ENCODE measurements around the gene GPC4. TPM values are rescaled to one million over a fixed set of nuclear protein-coding genes. Genes with fewer than 3 reads are reported as not detected.

Gene GPC4
- polyA plus RNA-seq, 1 donor from 2014 or later, result not detected

DNA sequence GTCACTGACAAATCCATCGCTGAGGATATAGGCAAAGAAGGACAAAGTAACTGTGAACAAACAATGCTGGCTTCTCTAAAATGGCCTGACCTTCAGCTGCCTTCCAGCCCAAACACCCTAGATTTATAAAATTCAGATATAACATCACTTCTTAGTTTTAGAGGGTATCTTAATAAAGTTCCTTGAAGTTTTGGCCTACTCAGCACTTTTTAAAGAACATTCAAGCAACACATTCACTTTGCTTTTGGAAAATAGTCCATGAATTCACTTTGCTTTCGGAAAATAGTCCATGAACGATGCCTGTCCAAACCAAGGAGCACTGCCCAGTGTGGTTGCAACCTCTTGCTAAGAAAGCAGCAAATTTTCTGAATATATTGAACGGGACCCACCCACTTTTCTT lies 142.1 kb downstream of the GPC4 start:
- peaks cover 4% of the 10 kb centered on the region for H3K27me3 Mint-ChIP-seq
- no peak overlapping the region for H3K4me3 Mint-ChIP-seq
- no peak overlapping the region for H3K27ac Mint-ChIP-seq
- H3K4me1 Mint-ChIP-seq, result no peaks in the 10 kb centered on the region
- peaks cover 0 to 4% (median 0%) of the 10 kb centered on the region in 3 donors for H3K9me3 Mint-ChIP-seq
- H3K36me3 Mint-ChIP-seq, result no peaks in the 10 kb centered on the region

DNA sequence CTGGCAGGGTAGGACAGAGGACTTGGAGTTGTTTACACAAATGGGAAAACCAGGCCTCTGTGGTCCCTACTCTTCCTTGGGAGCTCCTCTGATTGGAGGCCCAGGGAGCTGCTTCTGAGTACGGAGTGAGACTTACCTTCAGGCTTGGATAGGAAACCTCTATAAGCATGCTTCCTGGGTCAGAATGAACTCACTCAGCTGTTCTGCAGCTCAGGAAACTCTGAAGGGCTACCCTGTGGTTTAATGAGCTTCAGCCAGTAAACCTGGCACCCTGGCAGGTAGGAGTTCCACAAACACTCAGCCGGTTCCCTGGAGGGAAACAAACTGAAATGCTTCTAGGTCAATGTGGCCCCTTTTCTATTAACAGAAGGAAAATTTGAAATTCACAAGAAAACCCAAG lies 146.1 kb downstream of the GPC4 start:
- Mint-ChIP-seq H3K9me3 (no peaks in the 10 kb centered on the region), H3K27ac (no peak overlapping the region), H3K36me3 (no peaks in the 10 kb centered on the region), H3K4me1 (no peaks in the 10 kb centered on the region), H3K4me3 (no peak overlapping the region), H3K27me3 (peaks cover 12% of the 10 kb centered on the region)

DNA sequence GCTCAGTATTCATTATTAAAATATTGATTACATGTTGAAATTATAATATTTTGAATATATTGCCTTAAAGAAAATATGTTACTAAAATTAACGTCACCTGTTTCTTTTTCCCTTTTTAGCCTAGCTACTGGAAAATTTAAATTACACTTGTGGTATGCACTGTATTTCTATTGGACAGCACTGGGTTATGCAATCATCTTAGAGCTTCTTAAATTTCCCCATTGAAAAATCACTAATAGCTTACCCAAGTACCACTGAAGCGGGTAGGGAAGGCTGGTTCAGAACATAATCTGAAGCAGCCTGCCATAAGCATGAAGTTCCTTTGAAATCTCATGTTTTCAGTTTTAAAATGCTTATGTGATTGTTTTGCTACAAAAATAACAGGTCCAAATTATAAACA lies 147.7 kb downstream of the GPC4 start:
- no peaks in the 10 kb centered on the region for H3K4me1 Mint-ChIP-seq

DNA sequence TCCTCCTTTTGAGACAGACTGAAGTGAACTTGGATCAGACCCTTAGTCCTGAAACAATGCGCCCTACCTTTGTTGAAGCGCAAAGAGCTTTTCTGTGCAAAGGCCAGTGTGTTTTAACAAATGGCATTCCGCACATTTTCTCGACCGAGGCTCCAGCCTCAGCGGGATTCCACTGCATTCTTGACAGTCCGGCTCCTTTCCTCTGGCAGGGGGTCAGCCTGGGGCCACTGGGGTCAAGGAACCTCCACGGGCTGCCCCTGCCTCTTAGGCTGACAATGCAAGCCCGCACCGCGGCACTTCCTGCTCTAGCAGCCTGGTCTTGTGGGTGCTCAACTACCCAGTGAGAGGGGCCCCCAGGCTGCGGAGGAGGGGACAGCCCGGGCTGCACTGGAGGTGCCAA lies 150.0 kb downstream of the GPC4 start:
- H3K36me3 Mint-ChIP-seq, result no peaks in the 10 kb centered on the region
- no peak overlapping the region for H3K27ac Mint-ChIP-seq
- H3K4me1 Mint-ChIP-seq, result no peaks in the 10 kb centered on the region
- peaks cover 9% of the 10 kb centered on the region for H3K27me3 Mint-ChIP-seq
- H3K4me3 Mint-ChIP-seq, result no peak overlapping the region
- H3K9me3 Mint-ChIP-seq, result no peaks in the 10 kb centered on the region

More for the DNA sequence above, 147.7 kb downstream of the GPC4 start:
- no peak overlapping the region for H3K4me3 Mint-ChIP-seq
- no peak overlapping the region for H3K27ac Mint-ChIP-seq
- H3K27me3 Mint-ChIP-seq, result peaks cover 12% of the 10 kb centered on the region
- H3K9me3 Mint-ChIP-seq, result no peaks in the 10 kb centered on the region
- no peaks in the 10 kb centered on the region for H3K36me3 Mint-ChIP-seq

DNA sequence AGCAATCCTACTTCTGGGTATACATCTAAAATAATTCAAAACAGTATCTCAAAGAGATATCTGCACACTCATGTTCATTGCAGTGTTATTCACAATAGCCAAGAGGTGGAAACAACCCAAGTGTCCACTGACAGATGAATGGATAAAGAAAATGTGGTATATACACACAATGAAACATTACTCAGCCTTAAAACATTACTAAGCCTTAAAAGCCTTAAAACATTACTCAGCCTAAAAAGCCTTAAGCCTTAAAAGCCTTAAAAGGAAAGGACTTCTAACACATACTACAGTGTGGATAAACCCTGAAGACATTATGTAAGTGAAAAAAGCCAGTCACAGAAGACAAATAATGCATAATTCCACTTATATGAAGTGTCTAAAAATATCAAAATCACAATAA lies 156.8 kb downstream of the GPC4 start:
- Mint-ChIP-seq H3K27ac (no peak overlapping the region), H3K4me1 (peaks cover 0 to 5% (median 3%) of the 10 kb centered on the region in 3 donors), H3K4me3 (no peak overlapping the region), H3K27me3 (peaks cover 1% of the 10 kb centered on the region), H3K9me3 (peaks cover 0 to 5% (median 0%) of the 10 kb centered on the region in 3 donors), H3K36me3 (no peaks in the 10 kb centered on the region)

DNA sequence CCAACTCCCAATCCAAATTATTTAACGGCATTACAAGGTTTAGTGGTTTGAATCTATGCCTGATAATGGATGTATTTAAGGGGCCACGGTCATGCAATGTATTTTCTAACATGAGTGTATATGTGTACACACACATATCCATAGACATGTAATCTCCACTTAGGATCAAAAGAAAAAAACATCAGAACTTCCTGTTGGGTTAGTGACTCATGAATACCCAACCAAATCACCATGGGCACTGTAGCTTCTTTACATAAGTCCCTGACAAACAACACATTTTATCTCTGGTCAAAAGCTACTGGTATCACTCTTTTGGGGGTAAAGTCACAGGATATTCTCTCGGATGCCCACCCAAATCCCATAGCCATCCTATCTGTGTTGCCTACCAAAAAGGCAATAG lies 160.6 kb downstream of the GPC4 start:
- H3K36me3 Mint-ChIP-seq, result no peaks in the 10 kb centered on the region
- H3K27ac Mint-ChIP-seq, result no peak overlapping the region
- peaks cover 0 to 5% (median 0%) of the 10 kb centered on the region in 3 donors for H3K9me3 Mint-ChIP-seq

DNA sequence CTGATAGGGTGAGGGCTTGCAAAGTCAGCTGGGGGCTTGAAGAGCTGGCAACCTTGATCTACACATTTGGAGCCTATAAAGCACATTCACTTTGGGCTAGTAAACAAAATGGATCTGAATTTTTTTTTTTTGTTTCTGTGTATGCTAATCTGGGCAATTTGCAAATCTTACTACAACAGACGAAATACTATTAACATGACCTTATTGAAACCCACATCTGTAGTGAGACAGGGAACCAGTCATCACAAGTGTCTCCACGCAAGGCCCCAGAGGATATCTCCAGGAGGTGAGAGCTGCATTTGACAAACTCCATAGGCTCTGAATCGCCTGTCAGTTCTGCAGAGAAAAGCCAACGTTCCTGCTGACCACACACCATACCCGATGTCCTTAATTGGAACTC lies 164.1 kb downstream of the GPC4 start:
- H3K4me1 Mint-ChIP-seq, result peaks cover 0 to 1% (median 0%) of the 10 kb centered on the region in 3 donors
- peaks cover 4 to 12% (median 4%) of the 10 kb centered on the region in 3 donors for H3K9me3 Mint-ChIP-seq
- peaks cover 4% of the 10 kb centered on the region for H3K27me3 Mint-ChIP-seq
- H3K36me3 Mint-ChIP-seq, result no peaks in the 10 kb centered on the region
- H3K27ac Mint-ChIP-seq, result no peak overlapping the region
- no peak overlapping the region for H3K4me3 Mint-ChIP-seq

More for the DNA sequence above, 160.6 kb downstream of the GPC4 start:
- H3K4me3 Mint-ChIP-seq, result no peak overlapping the region
- peaks cover 0 to 5% (median 4%) of the 10 kb centered on the region in 3 donors for H3K4me1 Mint-ChIP-seq
- peaks cover 4% of the 10 kb centered on the region for H3K27me3 Mint-ChIP-seq

DNA sequence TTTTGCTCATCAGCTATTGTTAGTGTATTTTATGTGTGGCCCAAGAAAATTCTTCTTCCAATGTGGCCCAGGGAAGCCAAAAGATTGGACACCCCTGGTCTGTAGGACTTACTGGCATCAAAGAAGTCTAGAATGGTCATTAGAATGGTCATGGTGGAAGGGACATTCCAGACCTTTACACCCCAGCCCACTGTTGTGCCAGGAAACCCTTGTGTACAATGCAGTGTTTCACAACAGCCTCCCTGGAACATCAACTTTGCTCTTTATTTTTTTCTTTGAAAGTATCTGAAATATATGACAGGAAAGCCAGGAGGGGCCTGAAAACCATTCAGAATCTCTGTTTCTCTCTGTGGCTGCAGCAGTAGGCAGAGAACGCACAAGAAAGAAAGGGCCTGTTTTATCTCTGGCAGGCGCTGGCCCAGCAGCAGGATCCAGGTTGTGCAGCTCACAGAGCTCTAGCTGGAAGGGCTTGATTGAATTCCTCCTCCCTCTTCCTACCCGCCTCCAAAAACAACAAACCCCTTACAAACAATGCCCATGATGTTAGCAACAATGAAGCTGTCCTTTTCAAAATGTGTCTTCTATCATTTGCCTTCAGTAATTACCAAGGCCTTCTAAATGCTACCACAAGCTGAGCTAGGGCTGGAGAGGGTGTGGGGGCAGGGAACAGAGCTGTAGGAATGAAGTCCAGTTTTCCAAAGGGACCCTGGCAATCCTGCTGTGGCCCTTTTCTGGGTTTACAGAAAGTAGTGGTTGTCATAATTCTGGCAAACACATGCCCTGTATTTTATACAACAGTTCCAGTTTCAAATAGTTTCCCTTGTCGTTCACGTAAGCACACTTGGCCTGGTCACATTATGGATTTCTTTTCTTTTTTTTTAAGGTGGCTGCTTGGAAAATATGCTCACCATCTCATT lies 164.8 kb downstream of the GPC4 start:
- H3K4me3 Mint-ChIP-seq, result no peak overlapping the region
- H3K27me3 Mint-ChIP-seq, result peaks cover 3% of the 10 kb centered on the region
- H3K9me3 Mint-ChIP-seq, result peaks cover 6 to 17% (median 7%) of the 10 kb centered on the region in 3 donors
- H3K4me1 Mint-ChIP-seq, result peaks cover 0 to 1% (median 0%) of the 10 kb centered on the region in 3 donors
- no peaks in the 10 kb centered on the region for H3K36me3 Mint-ChIP-seq
- H3K27ac Mint-ChIP-seq, result no peak overlapping the region

Other genes starting within 250 kb of the GPC4 start
- gene TFDP3, start 197.1 kb downstream of the GPC4 start, polyA plus RNA-seq, result not detected